ENCODE results near the gene NTN5. TPM values are rescaled to one million over a fixed set of nuclear protein-coding genes. Genes with fewer than 3 reads are reported as not detected.

The NTN5 gene
- total and polyA plus RNA-seq, 9 of the 15 experiments (the other 6 are each of a cell fraction or from before 2014, with no cell fraction given), result not detected

- no peak for TF ChIP-seq KAT2B (IDR thresholded peaks at IDR 0.05; ENCODE audit: low read depth, low read length)
- no peak for TF ChIP-seq GABPB2 (CRISPR knock-in tag; conservative IDR thresholded peaks at IDR 0.05)
- peak; percentile 7 for TF ChIP-seq ZFP36 (IDR thresholded peaks at IDR 0.05; ENCODE audit: low read depth, low read length, partially characterized antibody)
- TF ChIP-seq ESRRB (CRISPR knock-in tag; IDR thresholded peaks at IDR 0.05; ENCODE audit: borderline replicate concordance), result no peak
- no peak for TF ChIP-seq LARP7 (IDR thresholded peaks at IDR 0.05)
- TF ChIP-seq NKRF (IDR thresholded peaks at IDR 0.05; ENCODE audit: borderline replicate concordance), result peak; percentile 33; the same call in 1 of the 2 replicates
- peak; percentile 46 for TF ChIP-seq TBP (optimal IDR thresholded peaks at IDR 0.05; ENCODE audit: low read depth, low read length)
- no peak for TF ChIP-seq NFATC3 (IDR thresholded peaks at IDR 0.05)
- TF ChIP-seq IRF9 (tag; IDR thresholded peaks at IDR 0.05), result no peak
- no peak for TF ChIP-seq HOXB6 (CRISPR knock-in tag; IDR thresholded peaks at IDR 0.05; ENCODE audit: borderline replicate concordance)
- TF ChIP-seq STAT5B (CRISPR knock-in tag; IDR thresholded peaks at IDR 0.05), result no peak
- TF ChIP-seq NFIC (IDR thresholded peaks at IDR 0.05), result no peak
- TF ChIP-seq TCF7 (IDR thresholded peaks at IDR 0.05; ENCODE audit: borderline replicate concordance), result no peak
- TF ChIP-seq DLX4 (CRISPR knock-in tag; IDR thresholded peaks at IDR 0.05), result no peak
- no peak for TF ChIP-seq ZNF76 (CRISPR knock-in tag; IDR thresholded peaks at IDR 0.05; ENCODE audit: borderline replicate concordance)
- TF ChIP-seq TOE1 (IDR thresholded peaks at IDR 0.05; ENCODE audit: borderline replicate concordance), result peak; percentile 47; the same call in 1 of the 2 replicates
- no peak for TF ChIP-seq TOE1 (CRISPR knock-in tag; IDR thresholded peaks at IDR 0.05; ENCODE audit: borderline replicate concordance, low read depth)
- no peak for TF ChIP-seq NCOA2 (IDR thresholded peaks at IDR 0.05; ENCODE audit: partially characterized antibody in 2 of 2)
- no peak for TF ChIP-seq ZNF3 (CRISPR knock-in tag; IDR thresholded peaks at IDR 0.05)
- TF ChIP-seq HMGXB4 (CRISPR knock-in tag; IDR thresholded peaks at IDR 0.05), result no peak
- TF ChIP-seq ZNF436 (CRISPR knock-in tag; IDR thresholded peaks at IDR 0.05), result no peak
- no peak for TF ChIP-seq PHF21A (IDR thresholded peaks at IDR 0.05; ENCODE audit: borderline replicate concordance, low read depth)
- no peak for TF ChIP-seq KLF6 (CRISPR knock-in tag; IDR thresholded peaks at IDR 0.05; ENCODE audit: borderline replicate concordance)
Observed at GRCh38 chr19:48713864-48714755, 41.3 kb upstream of the NTN5 start (continued).
